Measurements from ENCODE around the gene COL3A1.

COL3A1 gene

GRCh38 chr2:188977317-188977716 is 3.1 kb downstream of the COL3A1 start:
- TF ChIP-seq CTCF (IDR thresholded peaks at IDR 0.05): no peak
- peak overlapping the region; percentile 83 for H3K27ac Mint-ChIP-seq
- no peaks in the 10 kb centered on the region for H3K27me3 Mint-ChIP-seq (ENCODE audit: low read depth, poor library complexity)
- H3K4me3 Mint-ChIP-seq: no peak overlapping the region
- H3K9me3 Mint-ChIP-seq: no peaks in the 10 kb centered on the region
- H3K4me1 Mint-ChIP-seq: peaks cover 58% of the 10 kb centered on the region
- no peak for DNase-seq
- no peaks in the 10 kb centered on the region for H3K36me3 Mint-ChIP-seq (ENCODE audit: low read depth)

GRCh38 chr2:188978291-188979081 is 4.3 kb downstream of the COL3A1 start:
- TF ChIP-seq CTCF (IDR thresholded peaks at IDR 0.05): no peak
- peaks cover 58% of the 10 kb centered on the region for H3K4me1 Mint-ChIP-seq
- no peaks in the 10 kb centered on the region for H3K36me3 Mint-ChIP-seq (ENCODE audit: low read depth)
- H3K27me3 Mint-ChIP-seq (ENCODE audit: low read depth, poor library complexity): no peaks in the 10 kb centered on the region
- H3K27ac Mint-ChIP-seq: peak overlapping the region; percentile 94
- H3K4me3 Mint-ChIP-seq: peak overlapping the region; percentile 39
- DNase-seq: no peak
- H3K9me3 Mint-ChIP-seq: no peaks in the 10 kb centered on the region

GRCh38 chr2:188979187-188980114 is 5.3 kb downstream of the COL3A1 start:
- H3K9me3 Mint-ChIP-seq: no peaks in the 10 kb centered on the region
- TF ChIP-seq CTCF (IDR thresholded peaks at IDR 0.05): no peak
- H3K4me1 Mint-ChIP-seq: peaks cover 49% of the 10 kb centered on the region
- no peaks in the 10 kb centered on the region for H3K36me3 Mint-ChIP-seq (ENCODE audit: low read depth)
- H3K27ac Mint-ChIP-seq: peak overlapping the region; percentile 94
- no peak for DNase-seq
- H3K27me3 Mint-ChIP-seq (ENCODE audit: low read depth, poor library complexity): no peaks in the 10 kb centered on the region
- H3K4me3 Mint-ChIP-seq: peak overlapping the region; percentile 24

- no peak for DNase-seq
- no peak overlapping the region for H3K4me3 Mint-ChIP-seq
- no peaks in the 10 kb centered on the region for H3K36me3 Mint-ChIP-seq (ENCODE audit: low read depth)
- H3K4me1 Mint-ChIP-seq: peaks cover 13% of the 10 kb centered on the region
- TF ChIP-seq CTCF (IDR thresholded peaks at IDR 0.05): peak; percentile 42
- H3K27ac Mint-ChIP-seq: no peak overlapping the region
- H3K9me3 Mint-ChIP-seq: no peaks in the 10 kb centered on the region
- no peaks in the 10 kb centered on the region for H3K27me3 Mint-ChIP-seq (ENCODE audit: low read depth, poor library complexity)
These were observed 9.4 kb downstream of the COL3A1 start for GRCh38 chr2:188983427-188984064.

GRCh38 chr2:188984065-188984491 is 9.9 kb downstream of the COL3A1 start:
- H3K4me1 Mint-ChIP-seq: peaks cover 8% of the 10 kb centered on the region
- no peak for DNase-seq
- no peak for TF ChIP-seq CTCF (IDR thresholded peaks at IDR 0.05)
- H3K9me3 Mint-ChIP-seq: no peaks in the 10 kb centered on the region
- no peaks in the 10 kb centered on the region for H3K36me3 Mint-ChIP-seq (ENCODE audit: low read depth)
- H3K27ac Mint-ChIP-seq: no peak overlapping the region
- no peak overlapping the region for H3K4me3 Mint-ChIP-seq
- no peaks in the 10 kb centered on the region for H3K27me3 Mint-ChIP-seq (ENCODE audit: low read depth, poor library complexity)
